Trophoblast cell (in vitro differentiated cells and primary cell): Measurements from ENCODE around the gene NADK2.

Source experiments
- DNase-seq, 2 donors: peaks; one replicate each; pipeline ENCODE4 v3.0.0-alpha.2; 2016
- H2AFZ ChIP-seq: 2 replicates; pipeline ENCODE4 v1.6.1; 2013; ENCODE audit warnings: low read length, moderate library complexity, mild to moderate bottlenecking; ENCODE audit not compliant: insufficient read depth, poor library complexity
- H2AK5ac ChIP-seq: 2 replicates; pipeline ENCODE4 v1.6.1; 2013; ENCODE audit warnings: mild to moderate bottlenecking, low read length
- H2BK120ac ChIP-seq: 2 replicates; pipeline ENCODE4 v1.6.1; 2013; ENCODE audit warnings: low read length, mild to moderate bottlenecking, moderate library complexity; ENCODE audit not compliant: insufficient read depth, poor library complexity
- H2BK12ac ChIP-seq: 2 replicates; pipeline ENCODE4 v1.6.1; 2013; ENCODE audit warnings: mild to moderate bottlenecking, low read length, moderate library complexity
- H2BK5ac ChIP-seq: 2 replicates; pipeline ENCODE4 v1.6.1; 2013; ENCODE audit warnings: low read length, low read depth, moderate library complexity, mild to moderate bottlenecking; ENCODE audit not compliant: poor library complexity
- H3K14ac ChIP-seq: 2 replicates; pipeline ENCODE4 v1.6.1; 2013; ENCODE audit warnings: mild to moderate bottlenecking, low read length
- H3K18ac ChIP-seq: 2 replicates; pipeline ENCODE4 v1.6.1; 2013; ENCODE audit warnings: mild to moderate bottlenecking, low read length
- H3K23ac ChIP-seq: 2 replicates; pipeline ENCODE4 v1.6.1; 2013; ENCODE audit warnings: low read length
- H3K27ac ChIP-seq: 2 replicates; pipeline ENCODE4 v1.5.1; 2013; ENCODE audit warnings: low read depth, mild to moderate bottlenecking, inconsistent platforms, low read length, moderate library complexity
- H3K27me3 ChIP-seq: 2 replicates; pipeline ENCODE4 v1.6.1; 2013; ENCODE audit warnings: inconsistent platforms, mild to moderate bottlenecking, low read length, moderate library complexity; ENCODE audit not compliant: insufficient read depth
- H3K36me3 ChIP-seq, 2 experiments: 1 replicate in 1 of 2; 2 replicates in 1 of 2; pipeline ENCODE4 v1.6.1; 2013; ENCODE audit warnings: low read length in 2 of 2, mild to moderate bottlenecking in 2 of 2, moderate library complexity in 1 of 2; ENCODE audit not compliant: insufficient read depth in 2 of 2, control insufficient read depth in 1 of 2
- H3K4ac ChIP-seq: 2 replicates; pipeline ENCODE4 v1.6.1; 2013; ENCODE audit warnings: low read depth, mild to moderate bottlenecking, low read length, moderate library complexity
- H3K4me1 ChIP-seq, 2 experiments: 1 replicate in 1 of 2; 2 replicates in 1 of 2; pipeline ENCODE4 v1.6.1; 2013; ENCODE audit warnings: low read length in 2 of 2, mild to moderate bottlenecking in 2 of 2, moderate library complexity in 1 of 2; ENCODE audit not compliant: insufficient read depth in 2 of 2, control insufficient read depth in 1 of 2
- H3K4me2 ChIP-seq: 2 replicates; pipeline ENCODE4 v1.6.1; 2013; ENCODE audit warnings: inconsistent platforms, mild to moderate bottlenecking, low read length, moderate library complexity
- H3K4me3 ChIP-seq: 2 replicates; pipeline ENCODE4 v1.5.1; 2013; ENCODE audit warnings: mild to moderate bottlenecking, low read depth, low read length, inconsistent platforms
- H3K79me1 ChIP-seq: one replicate; pipeline ENCODE4 v1.6.1; 2013; ENCODE audit warnings: low read length
- H3K79me2 ChIP-seq: 2 replicates; pipeline ENCODE4 v1.6.1; 2013; ENCODE audit warnings: low read length, mild to moderate bottlenecking; ENCODE audit not compliant: control insufficient read depth, insufficient read depth, poor library complexity
- H3K9ac ChIP-seq: 2 replicates; pipeline ENCODE4 v1.6.1; 2013; ENCODE audit warnings: mild to moderate bottlenecking, low read length
- H3K9me3 ChIP-seq: 2 replicates; pipeline ENCODE4 v1.6.1; 2013; ENCODE audit warnings: low read depth, mild to moderate bottlenecking, control low read depth, inconsistent platforms, low read length; ENCODE audit not compliant: insufficient read depth
- H4K12ac ChIP-seq: 2 replicates; pipeline ENCODE4 v1.6.1; 2013; ENCODE audit warnings: low read depth, mild to moderate bottlenecking, low read length, moderate library complexity
- H4K8ac ChIP-seq: 2 replicates; pipeline ENCODE4 v1.6.1; 2013; ENCODE audit warnings: low read depth, mild to moderate bottlenecking, low read length, moderate library complexity
- H4K91ac ChIP-seq: one replicate; pipeline ENCODE4 v1.6.1; 2013; ENCODE audit warnings: low read depth, mild to moderate bottlenecking, low read length, moderate library complexity
- WGBS: extraction: QIAGEN DNeasy Blood & Tissue Kit; methylation state at CpG from one replicate; pipeline ENCODE4 v1.1.7; 2013; ENCODE audit warnings: missing lambda C conversion rate; ENCODE audit not compliant: insufficient read length, insufficient coverage; ENCODE audit errors: extremely low coverage; 5-methylcytosine and 5-hydroxymethylcytosine counted together

Gene NADK2

DNA sequence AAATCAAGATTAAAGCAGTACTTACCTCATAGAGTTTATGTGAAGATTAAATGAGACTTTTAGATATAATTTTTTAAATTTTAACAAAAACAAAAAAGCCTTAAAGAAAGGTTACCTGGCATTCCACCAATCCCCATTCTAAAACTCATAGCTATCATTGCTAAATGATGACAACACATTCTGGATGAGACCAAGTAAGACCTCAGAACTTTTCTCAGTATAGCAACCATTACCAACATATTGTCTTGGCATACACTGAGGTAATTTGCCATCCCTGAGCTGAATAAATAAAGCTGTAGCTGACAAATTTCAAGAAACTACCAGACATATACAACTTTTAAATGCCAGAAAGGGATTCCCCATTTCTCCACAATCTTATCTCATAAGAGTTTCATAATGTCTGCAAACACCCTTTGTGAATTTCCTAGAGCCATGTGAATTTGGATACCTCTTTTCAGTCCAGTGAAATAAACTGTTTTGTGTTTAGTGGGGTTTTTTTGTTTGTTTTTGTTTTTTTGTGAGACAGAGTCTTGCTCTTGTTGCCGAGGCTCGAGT, 30.5 kb upstream of the NADK2 start:
- H3K27me3 ChIP-seq, result no peaks in the 10 kb centered on the region
- no CpG with 5 or more reads among the region's 2 CpGs for WGBS
- H3K36me3 ChIP-seq, result no peaks in the 10 kb centered on the region

DNA sequence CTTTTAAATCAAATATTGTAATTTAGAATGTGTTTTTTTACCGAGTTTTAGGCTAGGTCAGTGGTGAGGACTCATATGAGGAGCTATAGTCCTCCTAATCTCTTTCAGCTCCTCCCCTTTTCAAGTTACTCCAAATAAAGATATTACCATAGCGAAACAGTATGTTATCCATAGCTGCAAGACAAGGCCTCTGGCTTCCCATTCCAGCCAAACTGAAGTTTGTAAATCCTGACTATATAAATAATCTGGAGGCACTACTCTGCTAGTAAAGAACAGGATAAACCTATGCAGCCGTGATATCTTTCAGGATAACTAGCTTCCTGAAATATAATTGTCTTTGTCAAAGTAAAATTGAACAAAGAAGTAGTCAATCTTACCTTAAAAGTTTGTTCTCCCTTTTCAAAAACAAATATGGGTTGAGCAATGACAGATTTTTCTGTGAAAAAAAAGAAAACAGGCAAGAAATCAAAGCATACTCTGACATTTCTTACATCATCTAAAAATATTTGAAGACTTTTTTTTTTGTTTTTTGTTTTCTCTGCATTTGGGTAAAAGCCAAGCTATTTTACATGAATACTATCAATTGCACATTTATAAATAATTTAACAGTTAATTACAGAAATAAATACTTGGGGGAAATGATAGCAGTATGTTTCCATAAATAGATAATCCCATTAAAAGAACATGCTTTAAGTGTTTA, 29.3 kb upstream of the NADK2 start:
- Histone ChIP-seq H3K4me1 (no peaks in the 10 kb centered on the region), H3K4me2 (no peak overlapping the region), H3K23ac (no peak overlapping the region), H3K4me3 (no peak overlapping the region), H2AFZ (no peak overlapping the region), H3K9ac (no peak overlapping the region), H3K79me2 (no peaks in the 10 kb centered on the region), H2BK120ac (no peak overlapping the region), H3K27ac (no peak overlapping the region), H4K8ac (no peak overlapping the region), H4K91ac (no peak overlapping the region), H3K4ac (no peak overlapping the region), H3K79me1 (no peaks in the 10 kb centered on the region), H3K36me3 (no peaks in the 10 kb centered on the region), H4K12ac (no peak overlapping the region), H2AK5ac (no peak overlapping the region), H3K18ac (no peak overlapping the region), H2BK12ac (no peak overlapping the region), H3K27me3 (no peaks in the 10 kb centered on the region), H3K14ac (no peak overlapping the region), H3K9me3 (no peaks in the 10 kb centered on the region), H2BK5ac (no peak overlapping the region)
- no peak for DNase-seq
- no CpG with 5 or more reads among the region's 3 CpGs for WGBS

More for the DNA sequence above, 30.5 kb upstream of the NADK2 start:
- H2BK5ac ChIP-seq, result no peak overlapping the region
- no peaks in the 10 kb centered on the region for H3K79me1 ChIP-seq
- no peak overlapping the region for H2BK12ac ChIP-seq
- H4K8ac ChIP-seq, result no peak overlapping the region
- no peak overlapping the region for H3K4me3 ChIP-seq
- no peak overlapping the region for H2AFZ ChIP-seq
- no peaks in the 10 kb centered on the region for H3K4me1 ChIP-seq
- H4K91ac ChIP-seq, result no peak overlapping the region
- no peak overlapping the region for H3K14ac ChIP-seq
- peak in 1 of 2 donors; percentile 13 for DNase-seq
- no peak overlapping the region for H2AK5ac ChIP-seq
- no peaks in the 10 kb centered on the region for H3K9me3 ChIP-seq
- no peak overlapping the region for H3K4me2 ChIP-seq
- H3K9ac ChIP-seq, result no peak overlapping the region
- no peak overlapping the region for H4K12ac ChIP-seq
- H3K4ac ChIP-seq, result no peak overlapping the region
- no peak overlapping the region for H2BK120ac ChIP-seq
- no peak overlapping the region for H3K27ac ChIP-seq
- no peak overlapping the region for H3K23ac ChIP-seq
- H3K79me2 ChIP-seq, result no peaks in the 10 kb centered on the region
- no peak overlapping the region for H3K18ac ChIP-seq

DNA sequence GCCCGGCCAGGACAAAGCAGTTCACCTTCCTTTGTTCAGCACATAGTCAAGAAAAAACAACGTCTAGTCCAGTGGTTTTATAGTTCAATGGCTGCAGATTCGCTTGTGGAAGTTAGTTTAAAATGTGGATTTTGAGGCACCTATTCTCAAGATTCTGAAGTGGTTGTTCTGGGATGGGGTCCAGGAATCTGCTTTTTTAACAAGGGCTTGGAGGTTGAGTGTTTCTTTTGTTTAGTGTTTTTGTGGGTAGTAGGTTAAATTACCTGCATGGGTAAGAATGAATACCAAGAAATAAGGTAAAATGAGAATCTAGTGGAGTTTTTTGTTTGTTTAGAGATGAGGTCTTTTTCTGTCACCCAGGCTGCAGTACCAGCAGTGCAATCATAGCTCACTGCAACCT, 28.4 kb upstream of the NADK2 start:
- no CpG with 5 or more reads among the region's 3 CpGs for WGBS
- no peak overlapping the region for H4K12ac ChIP-seq
- no peak overlapping the region for H3K14ac ChIP-seq
- DNase-seq, result no peak
- H3K18ac ChIP-seq, result no peak overlapping the region
- H3K79me2 ChIP-seq, result no peaks in the 10 kb centered on the region
- no peak overlapping the region for H3K4ac ChIP-seq
- H3K27me3 ChIP-seq, result no peaks in the 10 kb centered on the region
- no peak overlapping the region for H4K91ac ChIP-seq
- H3K36me3 ChIP-seq, result no peaks in the 10 kb centered on the region
- H3K4me2 ChIP-seq, result no peak overlapping the region
- no peaks in the 10 kb centered on the region for H3K79me1 ChIP-seq
- no peak overlapping the region for H3K4me3 ChIP-seq
- H3K9me3 ChIP-seq, result no peaks in the 10 kb centered on the region
- no peak overlapping the region for H2AFZ ChIP-seq
- no peak overlapping the region for H2AK5ac ChIP-seq
- H2BK120ac ChIP-seq, result no peak overlapping the region
- no peak overlapping the region for H3K9ac ChIP-seq
- H2BK5ac ChIP-seq, result no peak overlapping the region
- no peak overlapping the region for H2BK12ac ChIP-seq
- no peak overlapping the region for H3K27ac ChIP-seq
- H4K8ac ChIP-seq, result no peak overlapping the region
- no peak overlapping the region for H3K23ac ChIP-seq
- no peaks in the 10 kb centered on the region for H3K4me1 ChIP-seq

DNA sequence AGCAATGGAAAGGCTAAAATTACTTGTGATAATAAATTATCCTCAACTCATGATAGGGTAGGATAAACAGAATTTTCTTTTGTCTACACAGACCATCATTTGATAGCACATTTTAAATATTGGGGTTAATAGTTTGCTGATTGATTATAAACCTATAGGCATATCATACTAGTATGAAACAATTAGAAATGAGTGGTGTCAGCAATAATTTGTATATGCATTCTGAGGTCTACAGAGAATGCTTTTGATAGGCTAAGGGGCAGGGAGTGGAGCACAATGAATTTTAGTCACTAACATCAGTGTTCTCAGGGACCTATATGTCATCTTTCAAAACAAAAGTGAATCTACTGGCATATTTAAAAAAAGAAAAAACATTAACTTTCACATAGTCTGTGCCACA, 27.8 kb upstream of the NADK2 start:
- H3K18ac ChIP-seq, result no peak overlapping the region
- no peak overlapping the region for H3K9ac ChIP-seq
- H3K14ac ChIP-seq, result no peak overlapping the region
- no peak overlapping the region for H3K4ac ChIP-seq
- H3K79me2 ChIP-seq, result no peaks in the 10 kb centered on the region
- H4K8ac ChIP-seq, result no peak overlapping the region
- no peak overlapping the region for H3K23ac ChIP-seq
- no peaks in the 10 kb centered on the region for H3K4me1 ChIP-seq
- no peak overlapping the region for H3K4me2 ChIP-seq
- H2BK5ac ChIP-seq, result no peak overlapping the region
- H3K4me3 ChIP-seq, result no peak overlapping the region
- H2BK12ac ChIP-seq, result no peak overlapping the region
- H2BK120ac ChIP-seq, result no peak overlapping the region
- no peak overlapping the region for H4K91ac ChIP-seq
- H3K9me3 ChIP-seq, result no peaks in the 10 kb centered on the region
- H3K36me3 ChIP-seq, result no peaks in the 10 kb centered on the region
- no peak overlapping the region for H2AFZ ChIP-seq
- H4K12ac ChIP-seq, result no peak overlapping the region
- DNase-seq, result no peak
- no peaks in the 10 kb centered on the region for H3K27me3 ChIP-seq
- no peak overlapping the region for H2AK5ac ChIP-seq
- H3K79me1 ChIP-seq, result no peaks in the 10 kb centered on the region
- no peak overlapping the region for H3K27ac ChIP-seq
